Fibroblast of skin of left quadriceps (primary cell): ENCODE results near the gene CNIH2.

ENCODE experiments used
- DNase-seq, 2 experiments: peaks; one replicate each; pipeline ENCODE4 v3.0.0-alpha.2; 2013; ENCODE audit warnings: low read depth in 2 of 2

Gene CNIH2

GRCh38 chr11:66329165-66329673 lies 51.2 kb downstream of the CNIH2 start:
- DNase-seq, result no peak

- DNase-seq, result no peak
Measured at GRCh38 chr11:66330931-66331330, 53.0 kb downstream of the CNIH2 start.

- no peak for DNase-seq
Measured at GRCh38 chr11:66331542-66332370, 53.8 kb downstream of the CNIH2 start.

- no peak for DNase-seq
Measured at GRCh38 chr11:66332371-66333219, 54.6 kb downstream of the CNIH2 start.

GRCh38 chr11:66333220-66333877 lies 55.4 kb downstream of the CNIH2 start:
- no peak for DNase-seq
